NCI-H146 treated with DMSO at 0.1 percent for 48 hours (cell line): ENCODE data around the gene GAB1.
A peak's percentile ranks its signal among the peaks of the same experiment; 100 is the strongest.

ENCODE experiments used
- DNase-seq: peaks from one replicate; lab custom pipeline; 2025; ENCODE audit not compliant: unreplicated experiment; lab: John Stamatoyannopoulos, UW

The GAB1 gene

GRCh38 chr4:143383005-143383574 lies 46.4 kb downstream of the GAB1 start:
- no peak for DNase-seq

- no peak for DNase-seq
Measured at GRCh38 chr4:143384381-143384994, 47.8 kb downstream of the GAB1 start.

GRCh38 chr4:143386812-143387211 lies 50.1 kb downstream of the GAB1 start:
- no peak for DNase-seq

- DNase-seq = no peak
Measured at GRCh38 chr4:143389579-143390195, 53.0 kb downstream of the GAB1 start.

GRCh38 chr4:143390764-143391163 lies 54.1 kb downstream of the GAB1 start:
- DNase-seq = no peak

- no peak for DNase-seq
Measured at GRCh38 chr4:143391261-143391660, 54.6 kb downstream of the GAB1 start.

GRCh38 chr4:143391895-143392294 lies 55.2 kb downstream of the GAB1 start:
- DNase-seq = no peak

GRCh38 chr4:143393195-143393594 lies 56.5 kb downstream of the GAB1 start:
- DNase-seq = no peak

GRCh38 chr4:143394739-143395453 lies 58.2 kb downstream of the GAB1 start:
- DNase-seq = no peak

- no peak for DNase-seq
Measured at GRCh38 chr4:143396695-143397094, 60.0 kb downstream of the GAB1 start.

GRCh38 chr4:143397335-143397734 lies 60.7 kb downstream of the GAB1 start:
- DNase-seq = no peak

- DNase-seq = no peak
Measured at GRCh38 chr4:143397887-143398286, 61.2 kb downstream of the GAB1 start.

GRCh38 chr4:143399113-143399949 lies 62.7 kb downstream of the GAB1 start:
- DNase-seq = peak; percentile 2

GRCh38 chr4:143400082-143400481 lies 63.4 kb downstream of the GAB1 start:
- DNase-seq = no peak

- no peak for DNase-seq
Measured at GRCh38 chr4:143402776-143403552, 66.3 kb downstream of the GAB1 start.

GRCh38 chr4:143403553-143403820 lies 66.8 kb downstream of the GAB1 start:
- no peak for DNase-seq

- DNase-seq = no peak
Measured at GRCh38 chr4:143404555-143404954, 67.9 kb downstream of the GAB1 start.

GRCh38 chr4:143405075-143405730 lies 68.5 kb downstream of the GAB1 start:
- DNase-seq = no peak

GRCh38 chr4:143406523-143406922 lies 69.8 kb downstream of the GAB1 start:
- no peak for DNase-seq

- no peak for DNase-seq
Measured at GRCh38 chr4:143407474-143407873, 70.8 kb downstream of the GAB1 start.
